ENCODE measurements around the gene EDARADD. TPM values are rescaled to one million over a fixed set of nuclear protein-coding genes. Genes with fewer than 3 reads are reported as not detected.

Gene EDARADD
- total and polyA plus RNA-seq, 3 experiments from 2014 or later, result 16.2 to 24.6 (median 23.3) TPM

DNA sequence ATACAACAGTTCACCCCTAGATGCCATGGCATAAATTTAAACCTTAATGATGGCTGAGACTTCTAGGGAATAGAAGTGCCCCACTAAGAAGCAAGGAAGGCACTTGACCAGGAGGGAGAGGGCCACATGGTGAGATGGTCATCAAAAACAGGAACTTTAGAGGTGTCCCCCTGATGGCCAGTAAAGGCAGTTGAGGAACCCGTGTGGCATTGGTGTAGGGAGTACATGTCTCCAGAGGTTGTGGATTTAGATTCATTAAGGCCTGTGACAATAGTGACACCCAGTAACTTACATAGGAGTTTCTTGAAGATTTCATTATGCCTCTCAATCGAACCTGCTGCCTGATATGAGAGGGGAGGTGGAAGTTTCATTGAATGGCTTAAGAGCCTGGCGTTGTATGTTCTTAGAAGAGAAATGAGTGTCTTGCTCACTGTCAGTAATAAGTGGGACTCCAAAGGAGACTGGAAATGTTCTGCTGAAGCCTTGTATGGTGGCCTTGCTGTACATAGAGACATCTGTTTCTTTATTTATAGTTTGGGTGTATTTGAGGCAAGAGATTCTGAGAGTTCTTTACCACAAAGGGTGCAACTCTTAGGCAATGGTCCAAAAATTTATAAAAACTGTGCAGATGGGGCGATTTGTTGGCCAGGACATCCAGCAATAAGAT, 27.9 kb downstream of the EDARADD start:
- peaks cover 5% of the 10 kb centered on the region for H3K4me1 ChIP-seq (ENCODE audit: insufficient read depth, low read length)
- peaks cover 2 to 5% (median 5%) of the 10 kb centered on the region in 3 donors for H3K36me3 Mint-ChIP-seq
- DNase-seq, result no peak
- H3K36me3 ChIP-seq (ENCODE audit: insufficient read depth, low read length), result no peaks in the 10 kb centered on the region
- no peaks in the 10 kb centered on the region for H3K27me3 ChIP-seq (ENCODE audit: insufficient read depth, low read length, poor library complexity, severe bottlenecking)
- H3K27me3 Mint-ChIP-seq, result peaks cover 0 to 2% of the 10 kb centered on the region in 2 donors
- H3K4me3 Mint-ChIP-seq, result no peak overlapping the region
- no peaks in the 10 kb centered on the region for H3K9me3 ChIP-seq (ENCODE audit: low read length)
- ChIA-PET CTCF (no interaction called here), POLR2A (no interaction called here)
- peak overlapping the region in 4 of 8 donors; percentile 17 to 39 (median 23) for H3K27ac Mint-ChIP-seq
- H3K9me3 Mint-ChIP-seq, result no peaks in the 10 kb centered on the region
- H3K4me1 Mint-ChIP-seq, result peaks cover 19 to 33% (median 26%) of the 10 kb centered on the region in 3 donors
- no peak overlapping the region for H3K4me3 ChIP-seq (ENCODE audit: low read length)
- H3K27ac ChIP-seq (ENCODE audit: low read depth, low read length), result no peak overlapping the region

DNA sequence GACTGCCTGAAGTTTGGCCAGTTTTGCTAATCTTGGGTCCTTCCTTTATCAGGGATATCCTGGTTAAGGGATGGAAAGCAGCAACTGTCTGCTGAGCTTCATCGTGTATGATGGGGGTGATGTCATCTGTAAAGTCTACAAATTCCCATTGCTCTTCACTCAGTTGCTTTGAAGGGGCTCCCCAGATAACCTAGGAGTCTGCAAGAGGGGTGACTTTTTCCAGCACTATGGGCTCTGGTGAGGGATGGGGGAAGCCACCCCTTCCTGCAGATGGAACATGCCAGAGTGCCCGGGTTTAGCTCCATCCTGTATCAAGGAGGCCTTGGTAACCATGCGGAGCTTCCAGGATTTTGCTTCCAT, 28.4 kb downstream of the EDARADD start:
- Mint-ChIP-seq H3K4me1 (peaks cover 14 to 28% (median 21%) of the 10 kb centered on the region in 3 donors), H3K4me3 (no peak overlapping the region), H3K9me3 (no peaks in the 10 kb centered on the region), H3K27ac (peak overlapping the region in 3 of 8 donors; percentile 6 to 19 (median 17)), H3K36me3 (peaks cover 2 to 7% (median 5%) of the 10 kb centered on the region in 3 donors), H3K27me3 (peaks cover 0 to 2% of the 10 kb centered on the region in 2 donors)
- no peak overlapping the region for H3K4me3 ChIP-seq (ENCODE audit: low read length)
- H3K27ac ChIP-seq (ENCODE audit: low read depth, low read length), result no peak overlapping the region
- CTCF ChIA-PET, result interaction anchor here (0.7 kb wide), 1 partner anchor 30 kb away, joined by 4 read pairs; no protein-coding TSS in a partner anchor
- no peaks in the 10 kb centered on the region for H3K9me3 ChIP-seq (ENCODE audit: low read length)
- no peak for DNase-seq
- no peaks in the 10 kb centered on the region for H3K36me3 ChIP-seq (ENCODE audit: insufficient read depth, low read length)
- POLR2A ChIA-PET, result no interaction called here
- peaks cover under 1% of the 10 kb centered on the region for H3K4me1 ChIP-seq (ENCODE audit: insufficient read depth, low read length)
- H3K27me3 ChIP-seq (ENCODE audit: insufficient read depth, low read length, poor library complexity, severe bottlenecking), result no peaks in the 10 kb centered on the region

DNA sequence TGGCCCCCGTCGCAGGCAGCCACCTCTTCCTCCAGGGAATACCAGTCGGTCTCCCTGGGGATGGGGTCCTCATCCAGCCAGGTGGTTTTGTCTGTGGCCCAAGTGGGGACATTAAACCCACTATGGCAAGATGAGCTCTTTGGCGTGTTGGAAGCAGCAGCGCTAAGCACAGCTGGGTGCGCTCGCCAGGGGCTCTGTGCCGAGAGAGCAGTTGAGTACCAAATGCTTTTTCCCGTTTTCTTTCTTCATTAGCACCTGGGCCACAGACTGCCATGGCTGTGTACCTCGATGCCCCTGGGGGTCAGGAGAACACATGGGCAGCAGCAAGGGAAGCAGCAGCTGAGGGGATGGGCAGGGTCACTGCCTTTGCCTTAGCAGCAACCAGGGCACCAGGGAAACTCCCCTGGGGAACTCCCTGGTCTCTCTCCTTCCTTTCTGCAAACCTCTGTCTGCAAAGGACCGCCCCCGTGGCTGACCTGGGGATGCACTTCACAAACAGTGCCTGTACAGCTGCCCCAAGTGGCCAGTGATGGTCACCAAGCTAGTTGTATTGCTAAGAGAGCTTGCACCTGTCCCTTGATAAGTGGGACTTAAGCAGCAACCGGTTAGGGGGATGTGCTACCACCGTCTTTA, 31.1 kb downstream of the EDARADD start:
- peaks cover 6 to 16% (median 10%) of the 10 kb centered on the region in 3 donors for H3K36me3 Mint-ChIP-seq
- peak overlapping the region in 2 of 8 donors; percentile 76 to 79 for H3K27ac Mint-ChIP-seq
- Histone ChIP-seq H3K9me3 (ENCODE audit: low read length) (no peaks in the 10 kb centered on the region), H3K4me1 (ENCODE audit: insufficient read depth, low read length) (no peaks in the 10 kb centered on the region), H3K27ac (ENCODE audit: low read depth, low read length) (no peak overlapping the region), H3K27me3 (ENCODE audit: insufficient read depth, low read length, poor library complexity, severe bottlenecking) (no peaks in the 10 kb centered on the region), H3K36me3 (ENCODE audit: insufficient read depth, low read length) (no peaks in the 10 kb centered on the region), H3K4me3 (ENCODE audit: low read length) (no peak overlapping the region)
- ChIA-PET POLR2A (no interaction called here), CTCF (no interaction called here)
- no peak overlapping the region for H3K4me3 Mint-ChIP-seq
- no peaks in the 10 kb centered on the region for H3K9me3 Mint-ChIP-seq
- peak in 2 of 5 donors; percentile 7 to 10 for DNase-seq
- peaks cover 0 to 2% of the 10 kb centered on the region in 2 donors for H3K27me3 Mint-ChIP-seq
- H3K4me1 Mint-ChIP-seq, result peaks cover 11 to 25% (median 15%) of the 10 kb centered on the region in 3 donors

DNA sequence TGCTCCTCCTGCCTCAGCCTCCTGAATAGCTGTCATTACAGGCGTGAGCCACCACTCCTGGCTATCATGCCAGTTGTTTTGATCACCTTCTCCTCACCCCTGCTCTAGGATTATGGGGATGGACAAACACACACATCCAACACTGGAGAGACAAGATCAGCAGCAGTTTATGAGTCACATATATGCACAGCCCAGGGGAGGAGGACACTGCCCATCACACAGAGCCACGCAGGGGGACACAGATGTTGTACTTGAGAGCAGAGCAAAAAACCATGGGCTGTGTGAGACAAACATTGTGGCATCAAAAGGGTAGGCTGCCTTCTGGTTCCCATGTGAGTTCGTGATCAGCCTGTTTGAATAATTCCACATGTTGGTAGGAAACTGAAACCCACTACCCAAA, 32.1 kb downstream of the EDARADD start:
- Mint-ChIP-seq H3K4me3 (no peak overlapping the region), H3K9me3 (no peaks in the 10 kb centered on the region), H3K27ac (peak overlapping the region in 4 of 8 donors; percentile 17 to 85 (median 78)), H3K36me3 (peaks cover 4 to 20% (median 10%) of the 10 kb centered on the region in 3 donors), H3K27me3 (peaks cover 0 to 2% of the 10 kb centered on the region in 2 donors), H3K4me1 (peaks cover 7 to 20% (median 15%) of the 10 kb centered on the region in 3 donors)
- ChIA-PET CTCF (no interaction called here), POLR2A (no interaction called here)
- no peaks in the 10 kb centered on the region for H3K9me3 ChIP-seq (ENCODE audit: low read length)
- no peaks in the 10 kb centered on the region for H3K27me3 ChIP-seq (ENCODE audit: insufficient read depth, low read length, poor library complexity, severe bottlenecking)
- H3K4me3 ChIP-seq (ENCODE audit: low read length), result no peak overlapping the region
- H3K4me1 ChIP-seq (ENCODE audit: insufficient read depth, low read length), result no peaks in the 10 kb centered on the region
- DNase-seq, result no peak
- H3K36me3 ChIP-seq (ENCODE audit: insufficient read depth, low read length), result no peaks in the 10 kb centered on the region
- no peak overlapping the region for H3K27ac ChIP-seq (ENCODE audit: low read depth, low read length)

DNA sequence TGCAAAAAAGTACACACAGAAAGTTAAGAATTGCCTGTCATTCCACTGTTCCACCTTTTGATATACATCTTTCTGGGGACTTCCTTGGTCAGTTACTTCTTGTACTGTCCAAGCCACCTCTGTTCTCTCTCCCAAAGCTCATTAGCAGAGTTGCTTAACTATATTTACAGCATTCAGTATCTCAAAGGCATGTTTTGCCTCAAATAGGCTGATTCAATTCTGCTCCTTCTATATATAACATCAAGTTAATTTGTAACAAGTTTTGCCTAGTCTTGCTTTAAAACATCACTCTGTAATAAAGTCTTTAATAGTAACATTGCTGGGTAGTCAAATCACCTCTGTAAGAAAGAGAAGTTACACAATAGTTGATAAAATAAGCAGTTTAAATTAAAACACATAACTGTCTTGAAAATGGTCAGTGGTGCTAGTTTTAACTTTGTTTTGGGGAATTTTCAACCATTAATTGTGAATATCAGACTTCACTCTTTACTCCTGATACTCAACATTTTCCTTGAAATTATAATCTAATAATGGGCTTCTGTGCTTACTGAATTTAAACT, 35.7 kb downstream of the EDARADD start:
- DNase-seq, result no peak
- Mint-ChIP-seq H3K36me3 (peaks cover 4 to 31% (median 5%) of the 10 kb centered on the region in 3 donors), H3K27ac (peak overlapping the region in 1 of 8 donors; percentile 14), H3K4me3 (no peak overlapping the region), H3K27me3 (peaks cover 0 to 2% of the 10 kb centered on the region in 2 donors), H3K4me1 (peaks cover 0 to 13% (median 9%) of the 10 kb centered on the region in 3 donors), H3K9me3 (no peaks in the 10 kb centered on the region)
- Histone ChIP-seq H3K27ac (ENCODE audit: low read depth, low read length) (no peak overlapping the region), H3K27me3 (ENCODE audit: insufficient read depth, low read length, poor library complexity, severe bottlenecking) (no peaks in the 10 kb centered on the region), H3K4me3 (ENCODE audit: low read length) (no peak overlapping the region), H3K4me1 (ENCODE audit: insufficient read depth, low read length) (no peaks in the 10 kb centered on the region), H3K36me3 (ENCODE audit: insufficient read depth, low read length) (no peaks in the 10 kb centered on the region), H3K9me3 (ENCODE audit: low read length) (no peaks in the 10 kb centered on the region)
- POLR2A ChIA-PET, result no interaction called here
- CTCF ChIA-PET, result no interaction called here

DNA sequence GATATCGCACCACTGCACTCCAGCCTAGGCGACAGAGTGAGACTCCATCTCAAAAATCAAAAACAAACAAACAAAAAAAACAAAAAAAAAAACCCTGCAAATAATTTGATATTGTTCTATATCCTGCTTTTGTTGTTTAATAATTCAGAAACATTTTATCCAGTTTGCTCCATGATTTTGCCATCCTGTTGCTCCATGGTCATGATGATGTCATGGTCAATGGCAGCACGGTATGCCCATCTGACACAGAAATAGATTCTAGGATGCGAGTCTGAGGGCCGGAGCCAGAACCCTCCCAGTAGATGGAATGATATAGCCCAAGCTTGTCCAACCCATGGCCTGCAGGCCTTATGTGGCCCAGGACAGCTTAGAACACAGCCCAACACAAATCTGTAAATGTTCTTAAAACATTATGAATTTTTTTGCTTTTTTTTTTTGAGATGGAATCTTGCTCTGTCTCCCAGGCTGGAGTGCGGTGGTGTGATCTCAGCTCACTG, 39.8 kb downstream of the EDARADD start:
- H3K9me3 ChIP-seq (ENCODE audit: low read length), result no peaks in the 10 kb centered on the region
- no peaks in the 10 kb centered on the region for H3K36me3 ChIP-seq (ENCODE audit: insufficient read depth, low read length)
- H3K4me3 ChIP-seq (ENCODE audit: low read length), result no peak overlapping the region
- POLR2A ChIA-PET, result no interaction called here
- DNase-seq, result no peak
- no peaks in the 10 kb centered on the region for H3K4me1 Mint-ChIP-seq
- H3K4me1 ChIP-seq (ENCODE audit: insufficient read depth, low read length), result no peaks in the 10 kb centered on the region
- H3K4me3 Mint-ChIP-seq, result no peak overlapping the region
- H3K27me3 Mint-ChIP-seq, result no peaks in the 10 kb centered on the region
- peaks cover 13 to 34% (median 18%) of the 10 kb centered on the region in 3 donors for H3K36me3 Mint-ChIP-seq
- no peak overlapping the region for H3K27ac Mint-ChIP-seq
- CTCF ChIA-PET, result interaction anchor here (1.0 kb wide), 1 partner anchor 19 kb away, joined by 3 read pairs; no protein-coding TSS in a partner anchor
- H3K27me3 ChIP-seq (ENCODE audit: insufficient read depth, low read length, poor library complexity, severe bottlenecking), result no peaks in the 10 kb centered on the region
- H3K27ac ChIP-seq (ENCODE audit: low read depth, low read length), result no peak overlapping the region
- no peaks in the 10 kb centered on the region for H3K9me3 Mint-ChIP-seq

DNA sequence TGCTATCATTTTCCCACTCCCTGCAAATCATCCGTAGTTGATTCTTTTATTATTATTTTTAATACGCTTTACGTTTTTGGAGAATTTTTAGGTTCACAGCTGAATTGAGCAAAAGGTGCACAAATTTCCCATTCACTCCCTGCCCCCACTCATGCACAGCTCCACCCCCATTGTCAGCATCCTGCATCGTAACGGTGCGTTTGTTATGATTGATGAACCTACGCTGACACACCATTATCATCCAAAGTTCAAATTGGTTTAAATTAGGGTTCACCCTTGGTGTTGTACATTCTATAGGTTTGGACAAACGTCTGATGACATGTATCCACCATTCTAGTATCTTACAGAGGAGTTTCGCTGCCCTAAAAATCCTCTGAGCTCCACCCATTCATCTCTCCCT, 44.5 kb downstream of the EDARADD start:
- no peak for DNase-seq
- Histone ChIP-seq H3K27me3 (ENCODE audit: insufficient read depth, low read length, poor library complexity, severe bottlenecking) (no peaks in the 10 kb centered on the region), H3K9me3 (ENCODE audit: low read length) (no peaks in the 10 kb centered on the region), H3K27ac (ENCODE audit: low read depth, low read length) (no peak overlapping the region), H3K4me3 (ENCODE audit: low read length) (no peak overlapping the region), H3K4me1 (ENCODE audit: insufficient read depth, low read length) (no peaks in the 10 kb centered on the region), H3K36me3 (ENCODE audit: insufficient read depth, low read length) (no peaks in the 10 kb centered on the region)
- Mint-ChIP-seq H3K9me3 (no peaks in the 10 kb centered on the region), H3K27me3 (no peaks in the 10 kb centered on the region), H3K27ac (no peak overlapping the region), H3K4me1 (peaks cover 0 to 3% (median 0%) of the 10 kb centered on the region in 3 donors), H3K4me3 (no peak overlapping the region), H3K36me3 (peaks cover 11 to 24% (median 21%) of the 10 kb centered on the region in 3 donors)
- POLR2A ChIA-PET, result no interaction called here
- CTCF ChIA-PET, result interaction anchor here (1.4 kb wide), 1 partner anchor 14 kb away, joined by 4 read pairs; no protein-coding TSS in a partner anchor

DNA sequence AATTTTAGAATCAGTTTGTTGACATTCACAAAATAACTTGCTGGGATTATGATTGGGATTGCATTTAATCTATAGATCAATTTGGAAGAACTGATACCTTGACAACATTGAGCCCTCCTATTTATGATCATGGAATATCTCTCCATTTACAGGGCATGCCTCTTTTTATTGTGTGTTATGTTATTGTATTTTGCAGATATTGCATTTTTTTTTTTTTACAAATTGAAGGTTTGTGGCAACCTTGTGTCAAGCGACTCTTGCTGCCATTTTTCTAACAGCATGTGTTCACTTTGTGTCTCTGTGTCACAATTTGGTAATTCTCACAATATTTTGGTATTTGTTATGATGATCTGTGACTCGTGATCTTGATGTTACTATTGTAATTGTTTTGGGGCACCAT, 46.3 kb downstream of the EDARADD start:
- H3K9me3 ChIP-seq (ENCODE audit: low read length), result no peaks in the 10 kb centered on the region
- ChIA-PET POLR2A (no interaction called here), CTCF (interaction anchor here (2.2 kb wide), 1 partner anchor 15 kb away, joined by 6 read pairs; no protein-coding TSS in a partner anchor)
- H3K4me3 Mint-ChIP-seq, result no peak overlapping the region
- no peaks in the 10 kb centered on the region for H3K9me3 Mint-ChIP-seq
- H3K4me3 ChIP-seq (ENCODE audit: low read length), result no peak overlapping the region
- DNase-seq, result no peak
- no peaks in the 10 kb centered on the region for H3K36me3 ChIP-seq (ENCODE audit: insufficient read depth, low read length)
- H3K27me3 ChIP-seq (ENCODE audit: insufficient read depth, low read length, poor library complexity, severe bottlenecking), result no peaks in the 10 kb centered on the region
- H3K4me1 Mint-ChIP-seq, result peaks cover 0 to 3% (median 0%) of the 10 kb centered on the region in 3 donors
- H3K36me3 Mint-ChIP-seq, result peaks cover 12 to 29% (median 15%) of the 10 kb centered on the region in 3 donors
- H3K27ac ChIP-seq (ENCODE audit: low read depth, low read length), result no peak overlapping the region
- H3K27ac Mint-ChIP-seq, result peak overlapping the region in 1 of 8 donors; percentile 4
- no peaks in the 10 kb centered on the region for H3K4me1 ChIP-seq (ENCODE audit: insufficient read depth, low read length)
- no peaks in the 10 kb centered on the region for H3K27me3 Mint-ChIP-seq
